Measurements from ENCODE around the gene C22orf23.

Gene C22orf23

GRCh38 chr22:37953437-37954179 lies at the start of gene C22orf23, which contains the start of gene POLR2F:
C22orf23 (minus strand) TSS chr22:37953601; CDS start chr22:37953149, 452 bp downstream.
POLR2F (plus strand) TSS chr22:37953699; CDS start chr22:37953788, 89 bp downstream.
- peak; percentile 91 for DNase-seq (ENCODE audit: low read depth in 2 of 2)

GRCh38 chr22:37999640-38000272 lies 46.4 kb upstream of the C22orf23 start:
- no peak for DNase-seq (ENCODE audit: low read depth in 2 of 2)

DNA sequence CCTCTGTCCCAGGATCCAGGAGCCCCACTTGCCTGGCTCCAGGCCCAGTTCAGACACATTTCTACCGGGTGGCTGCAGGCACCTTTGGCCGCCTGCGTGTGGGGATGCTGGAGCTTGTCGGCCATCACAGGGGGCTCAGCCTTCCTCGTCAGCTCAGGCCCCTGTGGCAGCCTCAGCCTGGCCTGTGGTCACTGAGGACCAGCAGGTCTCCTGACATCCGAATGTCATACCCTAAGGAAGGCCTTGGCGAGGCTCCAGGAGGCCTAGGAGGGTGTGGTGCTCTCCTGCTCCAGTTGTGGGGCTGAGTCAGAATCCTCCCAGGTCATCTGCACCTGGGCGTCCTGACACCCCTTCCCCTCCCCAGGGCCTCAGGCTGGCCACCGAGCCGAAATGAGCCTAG lies 45.8 kb upstream of the C22orf23 start:
- no peak for DNase-seq (ENCODE audit: low read depth in 2 of 2)

DNA sequence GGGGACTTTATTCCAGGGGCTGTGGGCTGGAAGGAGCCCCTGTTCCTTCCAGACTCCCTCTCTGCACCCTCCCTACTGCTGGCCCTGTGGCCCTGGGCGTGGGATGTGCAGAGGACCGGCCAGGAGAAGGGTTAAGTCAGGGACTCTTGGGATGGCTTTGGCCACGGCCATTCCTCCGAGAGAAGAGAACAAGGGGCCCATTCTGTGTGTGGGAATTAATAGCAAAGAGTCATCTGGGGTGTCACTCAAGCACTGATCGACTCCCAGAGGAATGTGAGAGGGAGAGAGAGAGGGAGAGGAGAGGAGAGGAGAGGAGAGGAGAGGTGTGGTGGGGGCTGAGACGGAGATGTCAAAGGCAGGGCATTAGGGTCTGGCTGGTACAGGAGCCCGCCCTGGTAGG lies 45.1 kb upstream of the C22orf23 start:
- DNase-seq (ENCODE audit: low read depth in 2 of 2), result no peak

GRCh38 chr22:37996515-37997246 lies 43.3 kb upstream of the C22orf23 start:
- no peak for DNase-seq (ENCODE audit: low read depth in 2 of 2)

GRCh38 chr22:37996079-37996478 lies 42.7 kb upstream of the C22orf23 start:
- DNase-seq (ENCODE audit: low read depth in 2 of 2), result no peak

DNA sequence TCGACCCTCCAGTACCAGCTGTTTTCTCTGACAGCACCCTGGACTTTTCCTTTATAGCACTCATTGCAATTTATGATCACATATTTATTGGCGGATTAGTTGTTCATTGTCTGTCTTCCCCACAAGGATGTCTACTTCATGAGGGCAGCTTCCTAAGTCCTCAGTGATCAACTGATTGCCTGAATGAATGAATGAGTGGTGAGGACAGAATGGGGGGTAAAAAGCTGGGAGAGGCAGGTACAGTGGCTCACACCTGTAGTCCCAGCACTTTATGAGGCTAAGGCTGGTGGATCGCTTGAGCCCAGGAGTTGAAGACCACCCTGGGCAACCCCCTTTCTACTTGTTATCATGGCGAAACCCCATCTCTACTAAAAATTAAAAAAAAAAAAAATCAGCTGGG lies 42.1 kb upstream of the C22orf23 start:
- no peak for DNase-seq (ENCODE audit: low read depth in 2 of 2)

GRCh38 chr22:37994982-37995381 lies 41.6 kb upstream of the C22orf23 start:
- DNase-seq (ENCODE audit: low read depth in 2 of 2), result no peak

DNA sequence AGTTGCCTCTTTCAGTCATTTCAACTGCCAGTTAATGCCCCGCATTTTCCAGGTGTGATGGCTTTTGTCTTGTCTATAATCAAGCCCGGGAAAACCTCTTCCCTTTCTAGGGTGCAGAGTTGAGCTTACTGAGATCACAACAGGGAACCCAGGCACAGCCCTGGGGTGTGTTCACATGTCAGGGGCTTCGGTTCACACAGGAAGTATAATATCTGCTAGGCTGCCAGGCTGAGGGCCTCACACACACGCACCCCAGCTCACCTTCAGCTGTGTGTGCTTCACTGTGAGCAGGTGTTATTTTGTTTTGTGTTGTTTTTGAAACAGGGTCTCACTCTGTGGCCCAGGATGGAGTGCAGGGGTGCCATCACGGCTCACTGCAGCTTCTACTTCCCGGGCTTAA lies 40.6 kb upstream of the C22orf23 start:
- DNase-seq (ENCODE audit: low read depth in 2 of 2), result no peak

- DNase-seq (ENCODE audit: low read depth in 2 of 2), result no peak
Measured at GRCh38 chr22:37991731-37992442, 38.5 kb upstream of the C22orf23 start.

- no peak for DNase-seq (ENCODE audit: low read depth in 2 of 2)
Measured at GRCh38 chr22:37990862-37991261, 37.5 kb upstream of the C22orf23 start.

- DNase-seq (ENCODE audit: low read depth in 2 of 2), result no peak
Measured at GRCh38 chr22:37990301-37990700, 36.9 kb upstream of the C22orf23 start.

GRCh38 chr22:37989146-37990045 lies 36.0 kb upstream of the C22orf23 start:
- no peak for DNase-seq (ENCODE audit: low read depth in 2 of 2)

DNA sequence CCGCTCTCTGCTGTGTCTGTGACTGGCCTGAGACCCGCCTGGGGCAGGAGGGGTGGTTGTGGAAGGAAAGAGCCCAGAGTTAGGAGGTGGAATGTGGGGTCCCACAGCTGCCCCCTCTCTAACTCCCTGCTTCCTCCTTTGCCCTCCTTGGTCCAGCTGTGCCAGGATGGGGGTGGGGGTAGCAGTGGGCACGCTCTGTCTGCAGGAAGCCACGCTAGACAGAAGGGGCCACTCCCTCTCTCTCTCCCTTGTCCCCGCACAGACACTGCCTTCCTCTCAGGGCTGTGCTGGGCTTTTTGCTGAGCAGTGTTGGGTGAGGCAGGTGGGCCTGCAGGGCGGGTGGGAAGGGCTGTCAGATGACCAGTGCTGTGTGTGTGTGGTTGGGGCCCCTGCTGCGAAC lies 33.0 kb upstream of the C22orf23 start:
- no peak for DNase-seq (ENCODE audit: low read depth in 2 of 2)

DNA sequence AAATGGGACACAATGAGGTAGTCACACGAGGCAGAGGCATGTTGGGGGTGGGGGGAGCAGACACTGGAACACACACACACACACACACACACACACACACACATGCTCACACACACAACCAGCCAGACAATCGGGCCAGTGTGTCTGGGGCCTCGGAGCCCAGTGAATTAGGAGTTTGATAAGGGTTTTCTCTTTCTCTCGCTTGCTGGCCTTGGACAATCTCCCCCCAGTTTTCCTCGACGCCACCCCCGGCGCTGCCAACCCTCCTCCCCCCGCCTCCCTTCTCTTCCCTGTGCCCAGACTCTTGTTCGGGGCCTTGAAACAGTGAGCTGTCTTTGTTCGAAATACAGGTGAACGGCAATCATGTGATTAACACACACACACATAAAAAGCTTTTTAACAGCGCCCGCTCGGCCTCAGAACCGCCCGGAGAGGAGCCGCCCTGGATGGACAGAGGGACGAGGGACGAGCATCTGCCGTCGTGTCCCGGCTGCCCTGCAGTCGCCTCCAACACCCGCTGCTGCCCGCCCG lies 32.4 kb upstream of the C22orf23 start:
- no peak for DNase-seq (ENCODE audit: low read depth in 2 of 2)

DNA sequence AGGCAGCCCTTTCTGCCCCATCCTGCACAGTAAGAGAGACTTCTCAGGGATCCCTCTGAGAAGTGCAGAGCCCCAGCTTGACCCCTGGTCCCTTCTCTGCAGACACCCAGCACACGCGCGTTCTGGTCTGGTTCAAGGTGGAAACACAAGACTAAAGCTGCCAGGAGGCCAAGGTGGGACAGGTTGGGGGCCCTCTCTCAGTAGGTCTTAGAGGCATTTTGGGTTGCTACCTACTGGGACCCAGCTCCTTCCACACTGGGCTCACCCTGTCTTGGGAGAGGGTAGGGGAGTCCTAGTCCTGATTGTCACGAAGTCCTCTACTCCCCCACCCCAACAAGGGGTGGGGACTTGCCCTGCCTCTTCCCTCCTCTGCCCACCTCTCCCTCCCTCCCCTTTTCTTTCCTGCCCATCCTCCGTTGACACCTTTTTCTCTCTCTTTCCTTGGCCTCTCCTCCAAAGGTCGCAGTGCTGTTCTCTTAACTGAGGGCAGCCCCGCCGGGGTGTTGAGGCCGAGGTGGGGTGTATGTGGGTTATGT lies 31.7 kb upstream of the C22orf23 start:
- DNase-seq (ENCODE audit: low read depth in 2 of 2), result no peak

DNA sequence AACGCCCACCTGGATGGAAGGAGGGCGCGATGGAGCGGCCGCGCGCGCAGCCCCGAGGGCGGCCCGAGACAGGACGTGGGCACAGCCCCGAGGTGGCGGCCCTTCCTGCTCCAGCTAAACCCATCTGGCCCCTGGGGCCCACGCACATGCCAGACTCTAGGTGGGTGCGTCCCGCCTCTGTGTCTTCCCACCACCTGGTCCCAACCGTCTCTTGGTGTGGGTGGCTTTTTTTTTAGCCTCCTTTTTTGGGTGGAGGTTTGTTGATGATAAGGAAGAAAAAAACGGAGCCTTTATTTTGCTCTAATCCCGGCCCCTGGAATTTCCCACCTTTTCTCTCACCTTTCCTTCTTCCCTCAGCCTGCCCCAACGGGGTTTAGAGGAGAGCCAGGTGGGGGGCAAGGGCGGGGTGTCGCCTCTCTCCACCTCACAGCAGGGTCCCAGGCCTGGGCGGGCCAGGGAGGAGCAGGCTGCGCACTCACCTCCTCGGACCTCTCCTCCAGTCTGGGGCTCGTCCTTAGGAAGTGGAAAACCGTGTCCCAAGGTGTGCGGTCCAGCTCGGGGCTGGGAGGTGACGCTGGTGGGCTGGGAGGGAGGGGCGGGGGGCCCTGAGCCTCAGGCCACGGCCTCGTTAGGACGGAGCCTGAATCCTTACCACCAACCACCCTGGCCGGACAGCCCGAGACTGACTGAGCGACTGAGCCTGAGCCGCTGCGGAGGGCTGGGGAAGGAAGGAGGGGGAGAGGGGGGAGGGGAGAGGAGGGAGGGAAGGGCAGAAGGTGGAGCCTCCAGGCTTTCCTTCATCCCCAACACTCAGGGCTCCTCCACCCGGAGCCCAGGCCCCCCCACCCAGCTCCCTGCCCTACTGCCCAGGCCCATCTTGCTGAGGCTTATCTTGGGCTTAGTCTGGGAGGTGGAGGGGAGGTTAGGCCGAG lies 30.7 kb upstream of the C22orf23 start, which contains the start of gene SOX10:
TSS of gene SOX10 (minus strand) at position 696 of the 932 bp plus-strand sequence. CDS start 771 bp downstream, outside the sequence.
- DNase-seq (ENCODE audit: low read depth in 2 of 2), result no peak

DNA sequence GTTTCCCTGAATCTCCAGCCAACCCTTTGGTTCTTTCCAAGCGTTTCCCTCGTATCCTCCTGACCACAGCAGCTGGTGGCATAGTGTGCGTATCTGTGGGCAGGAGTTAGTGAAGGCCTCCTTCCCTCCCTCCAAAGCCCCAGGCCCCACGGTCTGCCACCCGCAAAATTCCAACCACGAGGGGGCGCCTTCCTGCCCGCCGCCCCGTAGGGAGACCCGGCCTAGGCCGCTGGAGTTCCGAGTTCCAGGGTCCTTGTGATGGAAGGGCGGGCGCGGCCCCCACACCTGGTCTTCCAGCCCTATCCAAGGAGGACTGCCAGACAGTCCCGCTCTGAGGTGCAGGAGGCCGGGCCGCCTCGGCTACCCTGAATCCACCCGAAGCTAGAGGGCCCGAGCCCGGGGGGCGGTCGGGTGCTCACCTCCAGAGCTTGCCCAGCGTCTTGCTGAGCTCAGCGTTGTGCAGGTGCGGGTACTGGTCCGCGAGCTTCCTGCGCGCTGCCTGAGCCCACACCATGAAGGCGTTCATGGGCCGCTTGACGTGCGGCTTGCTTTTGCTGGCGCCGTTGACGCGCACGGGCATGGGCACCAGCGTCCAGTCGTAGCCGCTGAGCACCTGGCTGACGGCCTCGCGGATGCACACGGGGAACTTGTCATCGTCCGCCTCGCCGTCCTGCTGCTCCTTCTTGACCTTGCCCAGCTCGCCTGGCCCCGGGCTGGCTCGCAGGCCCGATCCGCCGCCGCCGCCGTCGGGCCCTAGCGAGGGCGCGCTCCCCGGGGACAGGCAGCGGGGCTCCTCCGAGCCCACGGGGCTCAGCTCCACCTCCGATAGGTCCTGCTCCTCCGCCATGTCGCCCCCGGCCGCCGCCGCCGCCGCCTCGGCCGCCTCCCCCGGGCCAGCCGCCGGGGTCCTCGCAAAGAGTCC lies 29.8 kb upstream of the C22orf23 start:
- DNase-seq (ENCODE audit: low read depth in 2 of 2), result no peak
